WTC11 (cell line): ENCODE data around the gene PLEKHG5. TPM values are rescaled to one million over a fixed set of nuclear protein-coding genes. Genes with fewer than 3 reads are reported as not detected.

Experiments used
- ATAC-seq: fragments of 200-7000 bp; cut with Tn5 transposase; 2 replicates; pipeline ENCODE4 v1.10.0; 2021; ENCODE audit warnings: mild to moderate bottlenecking, moderate library complexity
- CTCF ChIA-PET: fragments of 300-600 bp; sonication (Branson Sonifier 250); formaldehyde crosslinking; loops from one replicate; lab custom pipeline; 2021; ENCODE audit warnings: antibody characterized with exemption; lab: Charles Lee
- POLR2A ChIA-PET: fragments of 350-600 bp; sonication (Branson Sonifier 250); formaldehyde crosslinking; loops from one replicate; lab custom pipeline; 2021; ENCODE audit warnings: antibody characterized with exemption; lab: Charles Lee
- DNase-seq: peaks from one replicate; pipeline ENCODE4 v3.0.0; 2021; ENCODE audit warnings: low spot score
- H3K27ac Mint-ChIP-seq: 2 replicates; pipeline ENCODE4 v1.8.0; 2021; ENCODE audit warnings: mixed read lengths
- H3K27me3 Mint-ChIP-seq: 2 replicates; pipeline ENCODE4 v1.8.0; 2021; ENCODE audit warnings: low read depth, mild to moderate bottlenecking, moderate library complexity, mixed read lengths
- H3K36me3 Mint-ChIP-seq: 2 replicates; pipeline ENCODE4 v1.8.0; 2021; ENCODE audit warnings: mixed read lengths
- H3K4me1 Mint-ChIP-seq: 2 replicates; pipeline ENCODE4 v1.8.0; 2022; ENCODE audit warnings: mixed read lengths
- H3K4me3 Mint-ChIP-seq: 2 replicates; pipeline ENCODE4 v1.8.0; 2021; ENCODE audit warnings: mild to moderate bottlenecking, moderate library complexity, mixed read lengths
- H3K9me3 Mint-ChIP-seq: 2 replicates; pipeline ENCODE4 v1.8.0; 2021; ENCODE audit warnings: mixed read lengths
- AR ChIP-seq: fragments of 250-450 bp; sonication (Bioruptor Pico); IDR thresholded peaks from 2 replicates; pipeline ENCODE4 v1.9.0; 2021; ENCODE audit warnings: mild to moderate bottlenecking
- ATF3 ChIP-seq: sonication (generic); formaldehyde crosslinking; conservative IDR thresholded peaks from 2 replicates; pipeline ENCODE4 v1.8.1; 2022; ENCODE audit warnings: mild to moderate bottlenecking, missing genetic modification reagents
- CBFB ChIP-seq: sonication (generic); formaldehyde crosslinking; IDR thresholded peaks from 2 replicates; pipeline ENCODE4 v1.8.1; 2022; ENCODE audit warnings: mild to moderate bottlenecking, low read depth, missing genetic modification reagents
- CDX4 ChIP-seq: fragments of 250-450 bp; sonication (Bioruptor Pico); IDR thresholded peaks from 2 replicates; pipeline ENCODE4 v1.9.0; 2021; ENCODE audit warnings: moderate library complexity, mild to moderate bottlenecking, inconsistent platforms, borderline replicate concordance
- ERG ChIP-seq: fragments of 250-450 bp; sonication (Bioruptor Pico); IDR thresholded peaks from 2 replicates; pipeline ENCODE4 v1.8.0; 2021; ENCODE audit warnings: mild to moderate bottlenecking
- ETV6 ChIP-seq: sonication (generic); formaldehyde crosslinking; IDR thresholded peaks from 2 replicates; pipeline ENCODE4 v1.8.1; 2022; ENCODE audit warnings: mild to moderate bottlenecking, missing genetic modification reagents
- FOXP1 ChIP-seq: sonication (generic); formaldehyde crosslinking; IDR thresholded peaks from 2 replicates; pipeline ENCODE4 v1.8.0; 2022; ENCODE audit warnings: missing genetic modification reagents, mild to moderate bottlenecking, moderate library complexity, borderline replicate concordance
- OVOL2 ChIP-seq: fragments of 250-450 bp; sonication (Bioruptor Pico); IDR thresholded peaks from 2 replicates; pipeline ENCODE4 v1.9.0; 2021; ENCODE audit warnings: mild to moderate bottlenecking, borderline replicate concordance
- SP1 ChIP-seq: sonication (generic); formaldehyde crosslinking; conservative IDR thresholded peaks from 2 replicates; pipeline ENCODE4 v1.8.1; 2022; ENCODE audit warnings: missing genetic modification reagents
- USF2 ChIP-seq: sonication (generic); formaldehyde crosslinking; IDR thresholded peaks from 2 replicates; pipeline ENCODE4 v1.8.1; 2023; ENCODE audit warnings: mild to moderate bottlenecking, missing genetic modification reagents, moderate library complexity
- ZNF281 ChIP-seq: sonication (generic); formaldehyde crosslinking; IDR thresholded peaks from 2 replicates; pipeline ENCODE4 v1.8.0; 2023; ENCODE audit warnings: mild to moderate bottlenecking, missing genetic modification reagents
- ZNF512 ChIP-seq: sonication (generic); formaldehyde crosslinking; IDR thresholded peaks from 2 replicates; pipeline ENCODE4 v1.8.1; 2022; ENCODE audit warnings: missing genetic modification reagents, borderline replicate concordance
- total RNA-seq: library from RNA; stranded (reverse); gene quantifications from 3 replicates; pipeline ENCODE4 v1.2.3, GENCODE V29; 2021

PLEKHG5 gene
- total RNA-seq, 1 experiment from 2014 or later, result 27.5 TPM

GRCh38 chr1:6509220-6509918 is 17.9 kb upstream of the PLEKHG5 start:
- Mint-ChIP-seq H3K27ac (no peak overlapping the region), H3K4me3 (no peak overlapping the region), H3K36me3 (no peaks in the 10 kb centered on the region), H3K4me1 (no peaks in the 10 kb centered on the region), H3K27me3 (no peaks in the 10 kb centered on the region), H3K9me3 (no peaks in the 10 kb centered on the region)
- POLR2A ChIA-PET, result interaction anchor here (0.9 kb wide), 1 partner anchor 33 kb away, joined by 3 read pairs; no protein-coding TSS in a partner anchor
- TF ChIP-seq USF2 (CRISPR knock-in tag) (no peak), CBFB (no peak), SP1 (CRISPR knock-in tag) (no peak), ETV6 (no peak), CDX4 (CRISPR knock-in tag) (no peak), OVOL2 (CRISPR knock-in tag) (no peak), FOXP1 (CRISPR knock-in tag) (no peak), ZNF281 (CRISPR knock-in tag) (no peak), ERG (CRISPR knock-in tag) (no peak)
- ATAC-seq (no peak), DNase-seq (no peak)
- CTCF ChIA-PET, result interaction anchor here (0.7 to 1.5 kb wide), 6 partner anchors 10 to 123 kb away, joined by 3 to 6 read pairs (median 4); partner anchors contain the start of genes NOL9 and TAS1R1

- CTCF ChIA-PET, result interaction anchor here (0.7 to 1.5 kb wide), 5 partner anchors 10 to 123 kb away, joined by 3 to 6 read pairs (median 4); partner anchors contain the start of genes NOL9 and TAS1R1
- ATAC-seq (no peak), DNase-seq (no peak)
- Mint-ChIP-seq H3K4me1 (no peaks in the 10 kb centered on the region), H3K27ac (no peak overlapping the region), H3K36me3 (no peaks in the 10 kb centered on the region), H3K27me3 (no peaks in the 10 kb centered on the region), H3K4me3 (no peak overlapping the region), H3K9me3 (no peaks in the 10 kb centered on the region)
- POLR2A ChIA-PET, result no interaction called here
- TF ChIP-seq ATF3 (CRISPR knock-in tag), result no peak
- no peak for TF ChIP-seq AR (CRISPR knock-in tag)
- no peak for TF ChIP-seq ZNF512
Measured at GRCh38 chr1:6508816-6509189, 17.3 kb upstream of the PLEKHG5 start.
